Stimulated activated CD4-positive, alpha-beta T cell treated with anti-CD3 and anti-CD28 coated beads, Interleukin-2, amount 100 ng/mL, for 24 hours (primary cell): ENCODE results near the gene CCDC63.
"Not testable (repeated sequence)": the region's sequence is repeated elsewhere in the genome, so short reads cannot be mapped to it uniquely, and the experiment has no call there.

Source experiments
- DNase-seq, 2 donors: peaks; one replicate each; pipeline ENCODE4 v3.0.0-alpha.2; 2020

The CCDC63 gene

GRCh38 chr12:110927546-110927945 is 80.8 kb downstream of the CCDC63 start:
- no peak for DNase-seq

- DNase-seq: no peak
These were observed 81.9 kb downstream of the CCDC63 start for GRCh38 chr12:110928700-110929099.

- no peak for DNase-seq
These were observed 83.0 kb downstream of the CCDC63 start for GRCh38 chr12:110929818-110930217.

GRCh38 chr12:110930348-110931314 is 83.8 kb downstream of the CCDC63 start:
- DNase-seq: no peak

GRCh38 chr12:110931315-110931728 is 84.5 kb downstream of the CCDC63 start:
- DNase-seq: no peak

- DNase-seq: peak in 1 of 2 donors; percentile 13
These were observed 85.3 kb downstream of the CCDC63 start for GRCh38 chr12:110932046-110932445.

GRCh38 chr12:110933326-110933974 is 86.7 kb downstream of the CCDC63 start:
- DNase-seq: no peak

GRCh38 chr12:110934093-110934852 is 87.5 kb downstream of the CCDC63 start:
- no peak for DNase-seq

GRCh38 chr12:110935588-110935987 is 88.8 kb downstream of the CCDC63 start:
- DNase-seq: no peak

- DNase-seq: no peak
These were observed 89.7 kb downstream of the CCDC63 start for GRCh38 chr12:110936367-110937103.

- peak; percentile 71 for DNase-seq
These were observed 90.4 kb downstream of the CCDC63 start for GRCh38 chr12:110937104-110937641.

- DNase-seq: no peak
These were observed 93.5 kb downstream of the CCDC63 start for GRCh38 chr12:110940296-110940695.

GRCh38 chr12:110940933-110941332 is 94.1 kb downstream of the CCDC63 start:
- DNase-seq: no peak

- no peak for DNase-seq
These were observed 94.6 kb downstream of the CCDC63 start for GRCh38 chr12:110941391-110941790.

GRCh38 chr12:110943373-110943772 is 96.6 kb downstream of the CCDC63 start:
- DNase-seq: no peak

- no peak for DNase-seq
These were observed 101.3 kb downstream of the CCDC63 start for GRCh38 chr12:110948041-110948440.

- not testable (repeated sequence) for DNase-seq
These were observed 103.7 kb downstream of the CCDC63 start for GRCh38 chr12:110950466-110950865.

GRCh38 chr12:110950867-110951266 is 104.1 kb downstream of the CCDC63 start:
- DNase-seq: not testable (repeated sequence)
